Activated naive CD4-positive, alpha-beta T cell treated with anti-CD3 and anti-CD28 coated beads, Interleukin-2, amount 50 U/mL, for 72 hours (primary cell): ENCODE results near the gene CCNJL. TPM values are rescaled to one million over a fixed set of nuclear protein-coding genes. Genes with fewer than 3 reads are reported as not detected.

Source experiments
- ATAC-seq, 2 donors: fragments of 150-1000 bp; cut with Tn5 transposase; 2 replicates each; pipeline ENCODE4 v1.10.0; 2021; ENCODE audit warnings: mild to moderate bottlenecking in 2 of 2, moderate library complexity in 2 of 2
- DNase-seq, 2 donors: peaks; one replicate each; pipeline ENCODE4 v3.0.0; 2021 to 2022; ENCODE audit warnings: low spot score in 2 of 2
- H3K27ac Mint-ChIP-seq, 2 donors: one replicate each; pipeline ENCODE4 v1.8.0; 2022; ENCODE audit warnings: mild to moderate bottlenecking in 2 of 2, mixed read lengths in 2 of 2
- H3K36me3 Mint-ChIP-seq, 2 donors: one replicate each; pipeline ENCODE4 v1.8.0; 2022; ENCODE audit warnings: mixed read lengths in 2 of 2
- H3K9me3 Mint-ChIP-seq, 2 donors: one replicate each; pipeline ENCODE4 v1.8.0; 2022; ENCODE audit warnings: mixed read lengths in 2 of 2
- total RNA-seq, 2 donors: library from RNA; stranded (reverse); gene quantifications; one replicate each; pipeline ENCODE4 v1.2.3, GENCODE V29; 2022

CCNJL gene
- total RNA-seq, 2 donors from 2014 or later: 0.07 to 0.12 TPM

DNA sequence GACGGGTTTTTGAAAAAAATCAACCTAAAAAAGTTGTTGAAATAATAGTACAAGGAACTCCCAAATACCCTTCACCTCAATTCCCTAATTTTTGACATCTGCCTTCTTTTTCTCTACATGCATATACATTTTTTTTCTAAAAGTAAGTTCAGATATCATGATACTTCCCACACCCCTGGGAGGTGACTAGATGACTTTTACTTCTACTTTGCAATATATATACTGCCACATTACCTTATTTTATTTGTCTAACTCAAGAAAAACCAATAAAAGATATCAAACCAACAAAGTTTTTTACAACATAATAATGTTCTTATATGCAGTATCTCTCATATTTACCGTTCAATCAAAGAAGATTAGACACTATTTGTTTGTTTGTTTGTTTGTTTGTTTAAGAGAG, 31.1 kb downstream of the CCNJL start:
- H3K36me3 Mint-ChIP-seq: no peaks in the 10 kb centered on the region
- ATAC-seq: no peak
- H3K9me3 Mint-ChIP-seq: no peaks in the 10 kb centered on the region
- no peak for DNase-seq
- no peak overlapping the region for H3K27ac Mint-ChIP-seq

DNA sequence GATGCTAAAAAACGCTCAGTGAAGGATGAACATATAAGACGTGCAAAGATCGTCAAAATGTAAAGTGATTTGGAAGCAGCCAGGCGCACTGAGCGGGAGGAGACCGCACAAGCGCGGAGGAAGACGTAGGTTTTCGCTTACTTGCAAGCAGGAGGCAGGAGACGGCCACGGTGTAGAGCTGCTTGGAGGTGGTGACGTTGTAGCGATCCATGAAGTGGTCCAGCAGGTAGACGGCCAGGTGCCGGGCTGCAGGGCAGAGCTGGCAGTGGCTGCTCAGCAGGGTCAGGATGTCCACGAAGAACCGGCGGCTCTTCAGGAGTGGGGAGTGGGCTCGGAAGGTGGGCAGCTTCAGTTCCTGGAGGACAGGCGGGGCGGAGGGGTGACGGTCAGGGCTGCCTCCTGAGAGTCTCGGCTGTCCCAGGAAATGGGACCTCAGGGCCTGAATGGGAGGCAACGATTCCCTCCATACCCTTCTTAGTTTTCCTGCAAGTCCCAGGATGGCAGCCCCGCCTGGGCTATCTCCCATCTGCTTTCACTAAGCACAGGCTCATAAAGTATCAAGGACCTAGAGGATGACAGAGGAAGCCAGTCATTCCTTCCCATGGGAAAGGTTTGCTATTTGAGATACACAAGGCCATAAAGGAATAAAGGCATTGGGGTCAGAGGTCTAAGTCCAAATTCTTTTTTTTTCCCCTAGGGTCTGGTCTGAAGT, 31.8 kb downstream of the CCNJL start:
- H3K27ac Mint-ChIP-seq: no peak overlapping the region
- DNase-seq: no peak
- no peaks in the 10 kb centered on the region for H3K36me3 Mint-ChIP-seq
- no peaks in the 10 kb centered on the region for H3K9me3 Mint-ChIP-seq
- ATAC-seq: no peak

DNA sequence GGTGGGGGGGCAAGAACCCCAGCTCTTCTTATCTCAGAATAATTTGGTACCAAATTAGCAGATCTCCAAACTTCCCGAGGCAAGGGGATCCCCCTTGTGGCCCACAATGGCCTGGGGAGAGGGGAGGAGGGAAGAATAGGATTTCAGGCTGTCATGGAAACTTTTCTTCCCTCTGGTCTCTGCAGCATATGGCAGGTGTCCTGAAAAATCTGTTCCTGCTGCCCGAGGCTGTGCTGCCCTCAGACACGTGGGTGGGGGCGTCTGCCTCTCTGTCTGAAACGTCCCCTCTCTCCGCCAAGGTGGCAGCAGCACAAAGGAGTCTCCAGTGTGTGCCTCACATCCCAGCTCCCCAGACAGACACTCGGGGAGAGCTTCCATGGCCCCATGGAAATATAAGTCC, 34.0 kb downstream of the CCNJL start:
- no peaks in the 10 kb centered on the region for H3K9me3 Mint-ChIP-seq
- DNase-seq: no peak

DNA sequence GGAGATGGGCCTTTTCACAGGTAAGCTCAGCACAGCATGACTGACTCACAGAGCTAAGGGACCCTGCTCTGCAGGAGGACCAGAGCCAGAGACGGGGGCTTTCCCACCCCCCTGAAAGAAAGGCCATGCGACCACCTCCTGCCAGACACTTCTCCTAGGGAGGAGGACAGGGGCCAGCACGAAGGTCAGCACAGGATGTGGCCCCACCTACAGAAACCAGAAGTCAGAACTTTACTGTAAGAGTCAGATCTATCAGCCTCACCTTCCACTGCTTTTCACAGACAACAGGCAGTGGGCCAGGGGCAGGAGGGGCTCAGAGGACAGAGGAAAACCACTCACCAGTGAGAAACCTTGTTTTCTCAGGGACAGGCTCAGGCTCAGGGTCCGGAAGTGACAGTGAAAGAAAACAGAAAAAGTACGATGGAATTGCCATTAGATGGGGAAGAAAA, 37.9 kb downstream of the CCNJL start:
- H3K36me3 Mint-ChIP-seq: no peaks in the 10 kb centered on the region
- H3K27ac Mint-ChIP-seq: peak overlapping the region; percentile 44 to 72
- ATAC-seq (peak in 1 of 2 donors; percentile 52), DNase-seq (no peak)
- no peaks in the 10 kb centered on the region for H3K9me3 Mint-ChIP-seq

More for the DNA sequence above, 34.0 kb downstream of the CCNJL start:
- no peak for ATAC-seq
- Mint-ChIP-seq H3K27ac (no peak overlapping the region), H3K36me3 (no peaks in the 10 kb centered on the region)

DNA sequence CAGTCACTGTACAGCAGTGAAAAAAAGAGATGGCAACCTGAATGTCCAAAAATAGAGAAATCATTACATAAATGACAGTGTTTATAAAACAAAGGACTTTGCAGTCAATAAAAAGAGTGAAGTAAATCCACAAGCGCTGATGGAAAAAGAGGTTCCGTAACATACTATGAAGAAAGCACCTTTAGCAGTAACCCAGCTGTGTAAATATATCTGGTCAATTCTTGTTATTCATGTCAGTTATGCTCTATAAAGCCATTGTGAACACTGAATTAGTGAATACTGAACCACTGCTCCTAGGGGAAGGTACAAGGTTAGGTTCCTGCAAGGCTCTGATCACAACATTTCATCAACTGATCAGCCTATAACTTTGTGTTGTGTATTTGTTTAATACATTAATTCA, 39.5 kb downstream of the CCNJL start:
- no peak overlapping the region for H3K27ac Mint-ChIP-seq
- no peaks in the 10 kb centered on the region for H3K9me3 Mint-ChIP-seq
- no peaks in the 10 kb centered on the region for H3K36me3 Mint-ChIP-seq
- DNase-seq (no peak), ATAC-seq (no peak)

DNA sequence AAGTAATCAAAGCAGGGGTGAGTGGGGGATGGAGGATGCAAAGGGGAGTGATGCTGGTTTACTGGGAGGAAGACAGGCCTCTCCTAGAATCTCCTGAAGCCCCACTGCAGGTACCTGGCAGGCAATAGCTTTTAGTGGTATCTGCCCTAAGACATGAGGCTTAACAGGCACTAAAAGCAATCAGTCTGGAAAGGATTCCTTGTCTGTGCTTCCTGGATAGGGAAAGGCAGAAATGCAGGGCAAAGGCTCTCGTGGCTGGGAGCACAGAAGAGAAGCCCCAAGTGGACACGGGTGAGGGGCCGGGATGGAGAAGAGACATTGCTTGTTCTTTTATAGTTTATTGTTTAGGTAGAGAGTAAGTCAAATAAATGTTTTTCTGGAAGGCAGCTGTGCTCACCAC, 40.1 kb downstream of the CCNJL start:
- Mint-ChIP-seq H3K27ac (no peak overlapping the region), H3K9me3 (no peaks in the 10 kb centered on the region), H3K36me3 (no peaks in the 10 kb centered on the region)
- DNase-seq: no peak
- ATAC-seq: no peak

DNA sequence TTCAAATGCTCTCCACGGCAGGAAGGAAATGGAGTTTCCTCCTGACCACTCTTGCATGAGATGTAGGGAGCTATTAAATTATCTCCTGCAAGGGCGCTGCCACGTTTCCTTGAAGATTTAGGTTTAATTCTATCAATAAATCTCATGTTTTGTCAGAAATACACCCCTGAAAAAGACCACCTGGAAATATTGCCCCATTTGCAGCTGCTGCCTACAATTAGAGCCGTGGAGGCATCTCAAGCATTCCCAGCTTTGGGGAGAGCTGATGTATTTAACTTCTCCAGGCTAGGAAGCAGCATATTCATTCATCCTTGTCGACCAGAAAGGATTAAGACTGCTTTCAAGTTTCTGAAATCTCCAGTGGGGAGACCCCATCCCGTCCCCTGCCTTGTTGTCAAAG, 40.5 kb downstream of the CCNJL start:
- no peaks in the 10 kb centered on the region for H3K36me3 Mint-ChIP-seq
- H3K9me3 Mint-ChIP-seq: no peaks in the 10 kb centered on the region
- ATAC-seq (no peak), DNase-seq (no peak)
- H3K27ac Mint-ChIP-seq: peak overlapping the region in 1 of 2 donors; percentile 48

DNA sequence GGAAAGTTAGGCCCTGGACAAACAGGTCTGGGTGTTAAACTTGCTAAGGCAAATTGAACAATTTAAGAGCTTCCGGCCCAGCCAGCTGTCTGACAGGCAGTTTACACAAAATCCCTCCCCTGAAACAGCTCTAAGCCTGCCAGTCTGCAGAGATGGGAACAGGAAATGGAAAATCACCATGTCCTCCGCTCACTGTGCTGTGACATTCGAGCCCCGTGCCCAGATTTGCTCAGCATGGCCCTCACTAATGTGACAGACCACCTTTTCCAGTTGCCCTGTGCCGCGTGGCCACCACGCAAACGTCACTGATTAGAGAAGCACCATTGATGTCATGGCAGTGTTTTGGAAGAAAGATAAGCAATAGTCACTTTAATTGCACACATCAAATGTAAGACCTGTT, 41.0 kb downstream of the CCNJL start:
- ATAC-seq: peak; percentile 40 to 68
- Mint-ChIP-seq H3K36me3 (no peaks in the 10 kb centered on the region), H3K9me3 (no peaks in the 10 kb centered on the region), H3K27ac (peak overlapping the region in 1 of 2 donors; percentile 48)
- no peak for DNase-seq

DNA sequence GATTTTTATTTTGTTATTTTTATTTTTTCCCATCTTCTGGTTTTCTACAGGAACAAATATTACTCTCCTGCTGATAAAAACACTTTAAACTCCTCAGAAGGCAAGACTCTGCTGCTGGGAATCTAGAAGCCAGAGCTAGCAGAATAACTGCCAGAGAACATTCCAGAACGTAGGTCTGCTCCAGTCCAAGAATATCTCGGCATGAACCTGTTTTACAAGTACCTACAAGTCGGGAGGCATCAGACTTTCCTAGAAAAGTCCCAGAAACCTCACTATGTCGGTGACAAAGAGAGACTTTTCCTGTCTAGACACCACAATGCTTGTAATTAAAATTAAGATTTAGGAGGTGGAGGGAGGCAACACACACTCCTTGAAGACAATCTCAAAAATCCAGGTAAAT, 41.7 kb downstream of the CCNJL start:
- H3K9me3 Mint-ChIP-seq: no peaks in the 10 kb centered on the region
- no peak overlapping the region for H3K27ac Mint-ChIP-seq
- no peak for DNase-seq
- no peaks in the 10 kb centered on the region for H3K36me3 Mint-ChIP-seq
- no peak for ATAC-seq

DNA sequence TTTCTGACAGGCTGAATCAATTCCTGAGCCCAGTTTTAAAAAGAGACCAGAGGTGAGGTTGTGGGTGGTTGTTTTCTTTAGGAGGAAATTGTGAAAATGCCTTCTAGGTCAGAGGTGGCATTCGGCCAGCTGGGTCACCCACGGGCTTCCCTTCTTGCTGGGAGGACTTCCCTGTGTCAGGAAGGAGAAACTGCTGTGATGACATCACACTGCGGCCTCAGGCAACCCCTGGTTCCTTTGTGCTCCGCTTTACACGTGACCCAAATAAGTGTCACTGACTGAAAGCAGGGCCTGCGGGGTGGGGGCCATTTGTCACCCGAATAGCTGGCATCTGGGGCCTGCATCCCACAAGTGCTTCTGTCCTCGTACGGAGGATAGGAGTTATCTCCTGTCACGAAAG, 43.3 kb downstream of the CCNJL start:
- ATAC-seq: no peak
- Mint-ChIP-seq H3K27ac (no peak overlapping the region), H3K36me3 (no peaks in the 10 kb centered on the region), H3K9me3 (no peaks in the 10 kb centered on the region)
- DNase-seq: no peak

DNA sequence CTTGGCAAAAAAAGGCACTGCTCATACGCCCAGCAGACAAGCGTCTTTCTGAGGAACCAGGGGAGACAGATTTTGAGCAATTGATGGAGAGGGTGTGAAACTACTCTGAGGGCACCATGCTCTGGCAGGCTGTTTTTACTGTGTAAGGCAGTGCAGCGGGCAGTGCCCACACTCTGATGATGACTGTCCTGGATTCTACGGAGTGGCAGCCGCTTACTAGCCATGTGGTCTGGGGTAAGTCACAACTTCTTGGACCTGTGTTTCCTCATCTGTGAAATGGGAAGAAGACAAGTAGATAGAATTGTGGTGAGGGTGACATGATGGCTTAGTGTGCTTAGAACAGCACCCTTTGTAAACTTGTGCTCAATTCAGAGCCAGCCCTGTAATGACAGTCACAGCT, 44.2 kb downstream of the CCNJL start:
- ATAC-seq (no peak), DNase-seq (no peak)
- Mint-ChIP-seq H3K9me3 (no peaks in the 10 kb centered on the region), H3K36me3 (no peaks in the 10 kb centered on the region), H3K27ac (no peak overlapping the region)

DNA sequence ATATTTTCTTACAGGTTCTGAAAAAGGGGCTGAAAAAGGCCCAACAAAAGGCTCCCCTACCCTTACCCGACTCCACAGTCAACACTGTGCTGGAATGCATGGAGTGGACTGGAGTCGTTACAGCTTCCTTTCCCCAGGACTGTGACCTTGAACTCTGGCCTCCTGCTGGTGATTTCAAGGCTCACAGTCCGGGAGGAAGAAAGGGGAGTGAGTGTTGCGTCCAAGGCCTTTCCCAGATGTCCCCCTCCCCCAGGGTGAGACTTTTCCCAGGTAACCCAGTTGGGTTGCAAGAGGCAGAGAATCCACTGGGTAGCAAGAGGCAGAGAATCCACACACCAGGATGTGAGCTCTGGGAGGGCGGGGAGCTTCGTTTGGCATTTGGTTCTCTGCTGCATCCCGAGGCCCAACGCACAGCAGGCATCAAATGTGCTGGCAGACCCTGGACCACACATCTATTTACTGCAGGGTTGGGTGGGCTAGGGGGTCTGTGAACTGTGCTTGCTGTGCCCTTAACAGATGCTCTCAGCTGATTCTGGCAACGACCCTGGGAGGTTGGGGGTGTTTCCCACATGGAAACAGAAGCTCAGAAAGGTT, 45.5 kb downstream of the CCNJL start:
- ATAC-seq: no peak
- DNase-seq: no peak
- Mint-ChIP-seq H3K27ac (no peak overlapping the region), H3K36me3 (no peaks in the 10 kb centered on the region), H3K9me3 (no peaks in the 10 kb centered on the region)

DNA sequence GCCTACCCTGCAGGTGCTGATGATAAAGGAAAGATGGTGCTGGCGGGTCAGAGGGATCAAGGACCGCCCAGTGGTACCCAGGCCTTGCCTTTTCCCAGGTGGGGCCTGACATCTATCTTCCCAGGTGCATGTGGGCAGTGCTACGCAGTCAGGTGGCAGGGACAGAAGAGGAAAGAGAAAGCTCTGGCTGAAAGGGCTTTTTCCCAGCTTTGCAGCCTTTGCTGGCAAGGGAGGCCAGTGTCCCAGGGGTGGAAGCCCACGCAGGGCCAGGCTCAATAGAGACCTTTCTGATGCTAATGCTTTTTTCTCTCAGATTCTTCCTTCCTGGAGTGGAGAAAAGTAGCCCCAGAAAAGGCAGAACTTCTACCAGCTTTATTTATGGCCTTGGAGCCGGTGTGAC, 46.3 kb downstream of the CCNJL start:
- DNase-seq (no peak), ATAC-seq (no peak)
- Mint-ChIP-seq H3K36me3 (no peaks in the 10 kb centered on the region), H3K27ac (no peak overlapping the region), H3K9me3 (no peaks in the 10 kb centered on the region)

DNA sequence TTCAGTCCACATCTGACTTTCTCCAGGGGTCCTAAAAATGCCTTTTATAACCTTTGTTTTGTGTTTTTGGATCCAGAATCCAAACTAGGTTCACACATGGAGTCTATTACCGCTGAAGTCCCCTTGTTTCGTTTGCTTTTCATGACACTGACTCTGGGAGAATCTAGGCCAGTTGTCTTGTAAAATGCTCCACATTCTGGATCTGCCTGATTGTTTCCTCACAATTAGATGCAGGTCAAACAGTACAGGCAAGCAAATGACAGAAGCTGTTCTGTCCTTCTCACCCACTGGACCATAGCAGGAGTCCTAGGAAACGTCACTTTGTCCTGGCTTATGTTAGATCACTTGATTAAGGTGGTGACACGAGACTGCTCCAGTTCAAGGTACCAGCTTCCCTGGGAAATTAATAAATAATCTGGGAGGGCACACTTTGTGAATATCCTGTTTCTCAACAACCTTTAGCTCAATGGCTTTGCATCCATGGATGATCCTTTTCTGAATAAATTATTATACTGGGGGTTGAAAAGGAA, 49.0 kb downstream of the CCNJL start:
- ATAC-seq: no peak
- no peaks in the 10 kb centered on the region for H3K9me3 Mint-ChIP-seq
- H3K27ac Mint-ChIP-seq: no peak overlapping the region
- no peak for DNase-seq
- no peaks in the 10 kb centered on the region for H3K36me3 Mint-ChIP-seq

DNA sequence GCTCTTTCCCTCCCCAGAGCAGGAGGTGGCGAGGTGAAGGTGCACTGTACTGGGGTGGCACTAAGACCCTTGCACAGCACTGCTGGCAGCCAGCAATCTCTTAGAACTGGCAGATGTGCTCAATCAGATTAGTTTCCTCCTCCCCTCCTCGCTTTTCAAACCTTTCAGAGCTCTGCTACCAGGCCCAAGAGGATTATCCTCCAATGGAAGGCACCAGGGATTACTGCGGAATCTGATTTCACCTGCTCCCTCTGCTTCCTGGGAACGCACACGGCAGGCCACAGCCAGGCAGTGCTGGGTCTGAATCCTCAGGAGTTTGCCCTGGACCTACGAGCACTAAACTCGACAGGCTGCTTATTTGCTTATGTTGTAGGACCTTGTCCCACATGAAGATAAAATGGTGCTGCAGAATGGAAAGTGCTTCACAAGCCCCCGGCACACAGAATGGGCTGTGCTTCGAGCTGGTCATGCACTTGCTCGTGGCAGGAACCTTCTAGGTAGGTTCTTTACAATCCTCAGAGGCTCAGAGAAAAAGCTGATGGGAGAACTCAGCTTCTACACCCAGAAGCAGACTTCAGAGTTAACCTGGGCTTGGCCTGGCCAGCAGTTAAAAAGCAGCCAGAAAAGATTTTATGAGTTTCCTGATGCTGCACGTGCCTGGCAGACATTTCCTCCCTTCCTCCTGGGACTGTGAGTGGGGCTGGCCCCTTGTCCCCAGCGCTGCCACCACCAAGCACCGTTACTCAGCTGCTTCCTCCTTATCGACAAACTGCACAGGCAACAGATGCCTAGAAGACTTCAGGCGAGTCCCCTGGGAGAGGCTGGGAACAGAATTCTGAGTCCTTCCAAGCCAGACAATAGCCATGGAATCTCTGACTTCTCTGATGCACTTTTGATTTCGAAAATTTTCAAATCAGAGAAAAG, 50.0 kb downstream of the CCNJL start:
- no peaks in the 10 kb centered on the region for H3K36me3 Mint-ChIP-seq
- ATAC-seq (no peak), DNase-seq (no peak)
- H3K9me3 Mint-ChIP-seq: no peaks in the 10 kb centered on the region
- no peak overlapping the region for H3K27ac Mint-ChIP-seq

DNA sequence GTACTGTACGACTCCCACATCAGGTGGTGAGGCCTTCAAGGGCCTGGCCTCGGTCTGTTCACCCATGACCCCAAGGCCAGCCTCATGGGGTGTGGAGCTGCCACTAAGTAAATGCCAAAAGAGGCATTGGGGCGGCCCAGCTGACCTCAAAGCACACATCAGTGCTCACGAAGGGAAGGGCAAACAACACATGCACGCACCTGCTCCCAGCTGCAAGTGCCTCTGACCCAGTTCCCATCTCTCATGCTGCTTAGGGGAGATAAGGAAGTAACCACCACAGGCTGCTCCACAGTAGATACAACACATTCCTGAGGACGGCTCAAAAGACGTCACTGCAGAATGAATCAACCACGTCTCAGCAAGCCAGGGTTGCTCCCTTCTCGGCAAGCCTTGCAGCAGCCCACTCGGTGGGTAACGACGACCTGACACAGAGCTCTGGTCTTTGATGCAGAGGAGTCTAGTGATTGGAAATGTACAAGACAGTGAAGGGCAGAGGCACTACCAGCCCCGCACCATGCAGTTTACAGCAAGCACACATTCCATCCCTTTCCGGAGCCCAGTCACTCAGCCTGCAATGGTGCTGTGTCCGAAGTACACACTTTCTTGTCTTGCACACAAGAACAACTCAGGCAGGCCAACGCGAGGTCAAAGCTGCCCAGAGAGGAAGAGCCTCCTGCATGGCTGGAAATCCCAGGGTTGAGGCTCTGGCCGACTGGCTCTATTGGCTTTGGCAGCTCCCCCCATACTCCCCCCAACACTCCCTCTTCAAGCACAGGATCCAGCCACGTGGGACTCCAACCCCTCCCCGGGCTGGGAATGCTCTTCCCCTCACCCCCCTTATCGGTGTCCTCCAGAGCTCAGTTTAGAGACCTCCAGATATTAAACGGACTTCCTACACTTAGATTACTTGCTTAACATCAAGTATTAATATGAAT, 51.2 kb downstream of the CCNJL start:
- Mint-ChIP-seq H3K9me3 (no peaks in the 10 kb centered on the region), H3K27ac (no peak overlapping the region), H3K36me3 (no peaks in the 10 kb centered on the region)
- peak in 1 of 2 donors; percentile 18 for ATAC-seq
- DNase-seq: no peak
